HK-2 (cell line): Measurements from ENCODE around the gene MTRR.
"Not testable (repeated sequence)": the region's sequence is repeated elsewhere in the genome, so short reads cannot be mapped to it uniquely, and the experiment has no call there.

Experiments used
- DNase-seq: peaks from one replicate; pipeline ENCODE4 v3.0.0-alpha.2; 2018; ENCODE audit not compliant: unreplicated experiment

Gene MTRR

GRCh38 chr5:7897014-7897600, 28.2 kb downstream of the MTRR start:
- DNase-seq: no peak

DNA sequence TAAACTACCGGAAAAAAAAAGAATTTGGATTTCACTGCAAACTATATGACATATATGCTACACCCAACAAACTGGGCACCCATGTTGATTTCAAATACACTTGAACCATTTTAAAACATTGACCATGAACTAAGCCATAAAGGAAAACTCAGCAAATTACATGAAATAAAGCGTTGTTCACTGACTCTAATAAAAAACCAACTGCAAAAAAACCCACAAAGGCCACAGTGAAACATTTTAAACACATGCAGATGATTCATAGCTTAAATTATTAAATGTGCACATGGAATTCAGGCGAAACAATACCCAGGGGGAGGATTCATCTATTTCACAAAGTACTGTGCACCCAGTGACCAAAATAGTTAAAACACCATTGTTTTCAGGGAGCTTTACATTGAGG, 33.3 kb downstream of the MTRR start:
- DNase-seq: no peak

GRCh38 chr5:7902666-7903625, 34.0 kb downstream of the MTRR start:
- DNase-seq: no peak

DNA sequence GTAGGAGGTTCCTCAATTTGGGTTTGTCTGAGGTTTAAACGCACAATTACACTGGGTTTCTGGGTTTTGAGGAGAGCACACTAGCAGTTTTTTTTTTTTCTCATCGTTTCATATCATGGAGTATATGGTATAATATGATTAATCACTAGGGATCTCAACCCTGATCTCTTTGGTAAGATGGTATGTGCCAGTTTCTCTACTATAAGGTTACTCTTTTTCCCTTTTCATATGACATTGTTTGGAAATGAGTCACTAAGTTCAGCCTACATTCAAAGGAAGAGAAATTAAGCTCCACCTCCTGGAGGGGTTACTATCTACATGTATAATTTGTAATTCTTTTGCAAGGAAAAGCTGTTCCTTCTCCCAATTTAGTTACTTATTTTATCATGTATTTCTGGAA, 35.2 kb downstream of the MTRR start:
- no peak for DNase-seq

GRCh38 chr5:7907612-7908011, 38.7 kb downstream of the MTRR start:
- DNase-seq: no peak

DNA sequence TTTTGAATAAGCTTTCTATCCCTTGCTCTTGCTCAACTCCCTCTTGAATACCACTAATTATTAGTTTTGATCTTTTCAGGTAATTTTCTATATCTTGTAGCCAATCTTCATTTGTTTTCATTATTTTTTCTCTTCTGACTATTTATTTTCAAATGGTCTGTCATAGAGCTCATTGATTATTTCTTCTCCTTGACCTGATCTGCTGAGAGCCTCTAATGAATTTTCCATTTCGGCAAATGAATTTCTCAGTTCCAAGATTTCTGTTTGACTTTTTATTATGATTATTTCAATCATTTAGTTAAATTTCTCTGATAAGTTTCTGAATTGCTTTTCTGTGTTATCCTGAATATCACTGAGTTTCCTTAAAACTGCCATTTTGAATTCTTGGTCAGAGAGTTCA, 39.4 kb downstream of the MTRR start:
- DNase-seq: no peak

DNA sequence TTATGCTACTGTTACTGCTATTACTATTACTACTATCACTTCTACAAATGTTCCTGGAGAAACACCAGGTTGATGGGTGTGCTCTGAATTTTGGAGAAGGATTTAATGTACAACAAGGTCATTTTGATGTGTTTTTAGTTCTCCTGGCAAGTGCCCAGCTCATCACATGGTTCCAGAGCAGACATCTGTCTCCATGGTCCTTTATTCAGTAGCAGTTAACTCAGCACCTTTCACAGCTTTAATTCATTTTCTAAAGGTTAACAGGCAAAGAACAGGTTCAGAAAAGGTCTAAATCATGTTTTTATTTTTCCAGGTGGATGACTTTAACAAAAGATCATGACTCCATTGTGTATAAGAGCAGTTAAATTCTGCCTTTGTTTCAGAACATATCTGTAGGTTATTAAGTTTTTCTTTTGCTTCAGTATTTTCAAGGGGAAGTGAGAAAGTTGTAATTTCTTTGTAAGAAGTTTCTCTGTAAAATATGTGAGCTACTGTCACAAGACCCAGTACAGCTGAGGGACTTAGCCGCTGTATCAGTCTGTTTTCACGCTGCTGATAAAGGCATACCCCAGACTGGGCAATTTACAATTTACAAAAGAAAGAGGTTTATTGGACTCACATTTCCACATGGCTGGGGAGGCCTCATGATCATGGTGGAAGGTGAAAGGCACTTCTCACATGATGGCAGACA, 41.9 kb downstream of the MTRR start:
- no peak for DNase-seq

- not testable (repeated sequence) for DNase-seq
Measured at GRCh38 chr5:7911429-7911771, 42.5 kb downstream of the MTRR start.

GRCh38 chr5:7916171-7916804, 47.3 kb downstream of the MTRR start:
- DNase-seq: no peak

DNA sequence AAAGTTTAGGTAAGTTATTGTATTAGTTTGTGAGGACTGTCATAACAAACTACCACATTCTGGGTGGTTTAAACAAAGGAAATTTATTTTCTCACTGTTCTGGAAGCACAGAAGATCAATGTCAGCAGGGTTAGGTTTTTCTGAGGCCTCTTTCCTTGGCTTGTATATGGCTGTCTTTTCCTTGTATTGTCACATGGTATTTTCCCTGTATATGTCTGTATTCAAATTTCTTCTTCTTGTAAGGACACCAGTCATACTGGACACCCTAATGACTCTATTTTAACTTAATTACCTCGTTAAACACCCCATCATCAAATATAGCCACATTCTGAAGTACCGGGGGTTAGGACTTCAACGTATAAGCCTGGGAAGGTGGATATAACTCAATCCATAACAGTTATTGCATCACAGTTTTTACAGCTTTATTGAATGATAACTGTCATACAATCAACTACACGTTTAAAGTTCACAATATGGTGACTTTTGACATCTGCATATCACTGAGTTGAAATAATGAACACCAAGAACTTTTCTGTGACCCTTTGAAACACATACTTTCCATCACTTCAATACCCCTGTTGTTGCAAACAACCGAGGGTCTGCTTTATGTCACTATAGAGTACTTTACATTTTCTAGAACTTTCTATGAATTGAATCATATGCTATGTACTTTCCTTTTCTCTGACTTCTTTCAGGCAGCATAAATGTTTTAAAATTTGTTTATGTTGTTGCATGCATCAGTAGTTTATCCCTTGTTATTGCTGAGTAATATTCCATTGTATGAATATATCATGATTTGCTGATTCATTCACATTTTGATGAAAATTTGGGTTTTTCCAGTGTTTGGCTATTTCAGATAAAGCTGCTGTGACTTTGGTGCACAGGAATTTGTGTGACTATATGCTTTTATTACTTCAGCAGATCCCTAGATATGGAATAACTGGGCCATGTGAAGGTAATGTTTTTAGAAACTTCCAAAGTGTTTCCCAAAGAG, 48.5 kb downstream of the MTRR start:
- no peak for DNase-seq

DNA sequence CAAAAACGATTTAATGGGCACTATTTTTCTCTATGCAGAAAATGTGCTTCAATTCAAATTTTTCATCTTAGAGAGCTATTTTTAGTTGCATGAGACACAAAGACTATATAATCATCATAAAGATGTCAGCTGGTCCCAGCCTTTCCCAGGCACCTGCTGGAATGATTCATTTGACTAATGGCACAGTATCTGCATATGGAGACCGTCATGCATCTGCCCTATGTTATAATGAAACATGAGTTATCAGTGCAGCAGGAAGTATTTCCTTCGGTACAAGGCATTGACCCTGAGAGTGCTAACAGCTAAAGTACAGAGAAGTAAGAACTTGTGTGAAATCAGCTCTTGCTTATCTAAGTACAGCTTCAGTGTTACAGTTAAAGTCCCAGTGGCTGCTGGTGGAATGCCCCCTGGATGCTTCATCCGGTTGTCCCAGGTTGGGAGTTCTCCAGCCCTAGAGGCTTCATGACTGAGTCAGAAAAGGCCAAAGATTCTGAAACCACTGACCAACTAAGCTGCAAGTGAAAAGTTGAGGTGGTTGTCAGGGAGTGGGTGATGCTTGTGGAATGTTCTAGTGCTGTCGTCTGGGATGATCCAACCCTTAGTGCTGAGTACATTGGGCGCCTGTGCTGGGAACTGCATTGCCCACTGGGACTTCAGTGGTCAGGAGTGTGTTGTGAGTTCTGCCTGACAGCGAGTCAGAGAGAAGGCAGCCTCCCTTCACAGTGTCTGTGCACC, 57.2 kb downstream of the MTRR start:
- no peak for DNase-seq

DNA sequence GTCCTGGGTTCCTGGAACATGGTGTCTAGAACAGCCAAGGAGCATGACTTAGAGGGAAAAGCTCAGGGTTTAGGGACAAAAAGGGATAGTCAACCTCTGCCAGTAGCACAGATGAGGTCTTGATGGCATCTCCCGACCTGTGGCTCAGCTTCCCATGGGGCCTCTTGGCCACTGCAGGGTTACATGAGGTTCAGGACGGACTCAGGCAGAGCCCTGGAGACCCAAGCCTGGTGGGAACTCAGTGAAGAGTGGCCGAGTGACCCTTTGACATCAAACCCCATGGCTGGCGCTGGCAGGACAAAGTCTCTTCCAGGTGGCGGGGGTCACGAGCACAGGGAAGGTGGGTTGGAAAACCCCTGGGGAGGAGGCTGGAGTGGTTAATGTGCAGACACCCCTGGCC, 57.8 kb downstream of the MTRR start:
- DNase-seq: no peak

- DNase-seq: peak; percentile 40
Measured at GRCh38 chr5:7927466-7928375, 58.8 kb downstream of the MTRR start.

- DNase-seq: no peak
Measured at GRCh38 chr5:7930011-7930410, 61.1 kb downstream of the MTRR start.

DNA sequence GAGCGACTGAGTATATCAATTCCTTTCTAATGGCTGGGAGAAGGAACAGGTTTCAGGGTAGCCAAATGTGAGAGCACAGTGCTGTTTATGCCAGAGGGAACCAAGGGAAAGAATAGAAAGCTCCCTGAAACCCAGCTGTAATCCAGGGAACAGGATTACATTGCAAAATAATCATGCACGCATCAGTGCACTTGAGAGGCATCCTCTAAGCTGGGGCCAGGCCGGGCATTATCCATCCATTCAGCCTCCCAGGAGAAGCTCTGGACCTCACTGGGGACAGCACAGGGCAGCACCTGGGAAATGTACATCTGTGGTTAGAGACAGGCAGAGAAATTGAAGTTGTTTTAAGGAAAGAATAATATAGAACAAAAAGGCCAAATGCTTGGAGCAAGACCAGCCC, 72.7 kb downstream of the MTRR start:
- no peak for DNase-seq

GRCh38 chr5:7947301-7947700, 78.4 kb downstream of the MTRR start:
- no peak for DNase-seq
